ENCODE data around the gene TECPR2. TPM values are rescaled to one million over a fixed set of nuclear protein-coding genes. Genes with fewer than 3 reads are reported as not detected.

The TECPR2 gene
- total RNA-seq, 2 donors from 2014 or later, result 27.7 to 28.0 TPM

- H3K27ac Mint-ChIP-seq, result no peak overlapping the region
- no peak overlapping the region for H3K27ac ChIP-seq (ENCODE audit: low read depth, low read length)
Observed at GRCh38 chr14:102541771-102542170, 179.0 kb downstream of the TECPR2 start.

GRCh38 chr14:102544046-102544746 lies 181.5 kb downstream of the TECPR2 start:
- TF ChIP-seq CTCF (conservative IDR thresholded peaks at IDR 0.05), result no peak
- H3K36me3 Mint-ChIP-seq (ENCODE audit: low read depth), result no peaks in the 10 kb centered on the region
- H3K4me1 Mint-ChIP-seq, result peaks cover 9% of the 10 kb centered on the region
- no peak overlapping the region for H3K27ac ChIP-seq (ENCODE audit: low read depth, low read length)
- peak; percentile 67 for DNase-seq
- 43 to 59% methylated on average over 9 to 43 of the region's 43 CpGs for WGBS, 2 experiments (ENCODE audit: insufficient coverage in 1 of 2, insufficient read length in 1 of 2)
- no peaks in the 10 kb centered on the region for H3K9me3 Mint-ChIP-seq
- no peaks in the 10 kb centered on the region for H3K36me3 ChIP-seq (ENCODE audit: control insufficient read depth, insufficient read depth, low read length)
- no peaks in the 10 kb centered on the region for H3K4me1 ChIP-seq (ENCODE audit: control insufficient read depth, insufficient read depth, low read length)
- no peak overlapping the region for H3K9ac ChIP-seq (ENCODE audit: extremely low read depth, low read length, poor library complexity, severe bottlenecking)
- no peak overlapping the region for H3K4me3 ChIP-seq (ENCODE audit: low read length)
- H3K4me3 Mint-ChIP-seq, result no peak overlapping the region
- H3K27me3 ChIP-seq (ENCODE audit: control insufficient read depth, insufficient read depth, low read length, poor library complexity, severe bottlenecking), result peaks cover 9% of the 10 kb centered on the region
- H3K27me3 Mint-ChIP-seq (ENCODE audit: insufficient read depth), result peaks cover 22% of the 10 kb centered on the region
- no peaks in the 10 kb centered on the region for H3K9me3 ChIP-seq (ENCODE audit: control insufficient read depth, low read length)
- peak overlapping the region; percentile 26 for H3K27ac Mint-ChIP-seq

More at GRCh38 chr14:102541771-102542170, 179.0 kb downstream of the TECPR2 start:
- no peaks in the 10 kb centered on the region for H3K36me3 Mint-ChIP-seq (ENCODE audit: low read depth)
- Histone ChIP-seq H3K36me3 (ENCODE audit: control insufficient read depth, insufficient read depth, low read length) (no peaks in the 10 kb centered on the region), H3K27me3 (ENCODE audit: control insufficient read depth, insufficient read depth, low read length, poor library complexity, severe bottlenecking) (peaks cover 9% of the 10 kb centered on the region), H3K4me3 (ENCODE audit: low read length) (no peak overlapping the region), H3K9ac (ENCODE audit: extremely low read depth, low read length, poor library complexity, severe bottlenecking) (no peak overlapping the region), H3K9me3 (ENCODE audit: control insufficient read depth, low read length) (no peaks in the 10 kb centered on the region), H3K4me1 (ENCODE audit: control insufficient read depth, insufficient read depth, low read length) (no peaks in the 10 kb centered on the region)
- peaks cover 21% of the 10 kb centered on the region for H3K27me3 Mint-ChIP-seq (ENCODE audit: insufficient read depth)
- H3K4me1 Mint-ChIP-seq, result peaks cover 9% of the 10 kb centered on the region
- H3K9me3 Mint-ChIP-seq, result no peaks in the 10 kb centered on the region
- 86% methylated on average over 7 to 10 of the region's 10 CpGs for WGBS, 2 experiments (ENCODE audit: insufficient coverage in 1 of 2, insufficient read length in 1 of 2)
- no peak overlapping the region for H3K4me3 Mint-ChIP-seq
- peak; percentile 78 for DNase-seq
- TF ChIP-seq CTCF (conservative IDR thresholded peaks at IDR 0.05), result peak; percentile 63

- WGBS, 2 experiments (ENCODE audit: insufficient coverage in 1 of 2, insufficient read length in 1 of 2), result 39 to 41% methylated on average over 8 to 66 of the region's 66 CpGs
- Histone ChIP-seq H3K4me3 (ENCODE audit: low read length) (no peak overlapping the region), H3K4me1 (ENCODE audit: control insufficient read depth, insufficient read depth, low read length) (no peaks in the 10 kb centered on the region), H3K27me3 (ENCODE audit: control insufficient read depth, insufficient read depth, low read length, poor library complexity, severe bottlenecking) (peaks cover 9% of the 10 kb centered on the region), H3K36me3 (ENCODE audit: control insufficient read depth, insufficient read depth, low read length) (no peaks in the 10 kb centered on the region), H3K9me3 (ENCODE audit: control insufficient read depth, low read length) (no peaks in the 10 kb centered on the region), H3K27ac (ENCODE audit: low read depth, low read length) (no peak overlapping the region), H3K9ac (ENCODE audit: extremely low read depth, low read length, poor library complexity, severe bottlenecking) (no peak overlapping the region)
- H3K9me3 Mint-ChIP-seq, result no peaks in the 10 kb centered on the region
- peaks cover 9% of the 10 kb centered on the region for H3K4me1 Mint-ChIP-seq
- no peaks in the 10 kb centered on the region for H3K36me3 Mint-ChIP-seq (ENCODE audit: low read depth)
- H3K27ac Mint-ChIP-seq, result peak overlapping the region; percentile 84
- H3K4me3 Mint-ChIP-seq, result peak overlapping the region; percentile 46
- TF ChIP-seq CTCF (conservative IDR thresholded peaks at IDR 0.05), result no peak
- H3K27me3 Mint-ChIP-seq (ENCODE audit: insufficient read depth), result peaks cover 22% of the 10 kb centered on the region
- peak; percentile 84 for DNase-seq
Observed at GRCh38 chr14:102544747-102545460, 182.2 kb downstream of the TECPR2 start.
